ENCODE measurements around the gene NANS.

Gene NANS

GRCh38 chr9:98056269-98057137 lies at the start of gene NANS:
Gene NANS, plus strand, starts transcription at chr9:98056732. Its CDS starts 77 bp downstream, at chr9:98056809.
- TF ChIP-seq CTCF (IDR thresholded peaks at IDR 0.05; ENCODE audit: insufficient read depth, low read length, missing control alignments) = peak; percentile 16
- peak; percentile 76 for DNase-seq (ENCODE audit: low read depth, low spot score)
- ChIA-PET CTCF (interaction anchor here (1.0 to 5.6 kb wide), 10 partner anchors 9 to 155 kb away, joined by 3 to 72 read pairs (median 5); partner anchors contain the start of gene TRMO), POLR2A (interaction anchor here (0.8 to 1.5 kb wide), 4 partner anchors 17 to 74 kb away, joined by 3 to 5 read pairs (median 3); partner anchors contain the start of gene ANP32B)
- H3K4me3 ChIP-seq (ENCODE audit: low read depth, low read length) = peak within 1 kb of the TSS; percentile 89

GRCh38 chr9:98007251-98007928 lies 49.1 kb upstream of the NANS start:
- ChIA-PET POLR2A (no interaction called here), CTCF (interaction anchor here (0.8 to 1.5 kb wide), 2 partner anchors 10 to 78 kb away, joined by 3 to 5 read pairs; no protein-coding TSS in a partner anchor)
- DNase-seq (ENCODE audit: low read depth, low spot score) = no peak
- no peak for TF ChIP-seq CTCF (IDR thresholded peaks at IDR 0.05; ENCODE audit: insufficient read depth, low read length, missing control alignments)
- no peak overlapping the region for H3K4me3 ChIP-seq (ENCODE audit: low read depth, low read length)

GRCh38 chr9:98008764-98009163 lies 47.8 kb upstream of the NANS start:
- H3K4me3 ChIP-seq (ENCODE audit: low read depth, low read length) = no peak overlapping the region
- POLR2A ChIA-PET = no interaction called here
- CTCF ChIA-PET = interaction anchor here (0.8 kb wide), 1 partner anchor 798 kb away, joined by 3 read pairs; no protein-coding TSS in a partner anchor
- DNase-seq (ENCODE audit: low read depth, low spot score) = no peak
- TF ChIP-seq CTCF (IDR thresholded peaks at IDR 0.05; ENCODE audit: insufficient read depth, low read length, missing control alignments) = no peak

- POLR2A ChIA-PET = no interaction called here
- CTCF ChIA-PET = no interaction called here
- no peak for TF ChIP-seq CTCF (IDR thresholded peaks at IDR 0.05; ENCODE audit: insufficient read depth, low read length, missing control alignments)
- H3K4me3 ChIP-seq (ENCODE audit: low read depth, low read length) = no peak overlapping the region
- DNase-seq (ENCODE audit: low read depth, low spot score) = no peak
Measured at GRCh38 chr9:98009437-98009836, 47.1 kb upstream of the NANS start.

- CTCF ChIA-PET = interaction anchor here (0.6 kb wide), 1 partner anchor 24 kb away, joined by 3 read pairs; no protein-coding TSS in a partner anchor
- H3K4me3 ChIP-seq (ENCODE audit: low read depth, low read length) = no peak overlapping the region
- TF ChIP-seq CTCF (IDR thresholded peaks at IDR 0.05; ENCODE audit: insufficient read depth, low read length, missing control alignments) = no peak
- POLR2A ChIA-PET = no interaction called here
- DNase-seq (ENCODE audit: low read depth, low spot score) = no peak
Measured at GRCh38 chr9:98009936-98010335, 46.6 kb upstream of the NANS start.

GRCh38 chr9:98010445-98010844 lies 46.1 kb upstream of the NANS start:
- TF ChIP-seq CTCF (IDR thresholded peaks at IDR 0.05; ENCODE audit: insufficient read depth, low read length, missing control alignments) = no peak
- no peak for DNase-seq (ENCODE audit: low read depth, low spot score)
- CTCF ChIA-PET = interaction anchor here (0.6 to 1.1 kb wide), 2 partner anchors 24 kb away, joined by 3 read pairs; no protein-coding TSS in a partner anchor
- no peak overlapping the region for H3K4me3 ChIP-seq (ENCODE audit: low read depth, low read length)
- POLR2A ChIA-PET = no interaction called here

Measured in AG04449 (cell line).